HepG2 (cell line): ENCODE measurements around the gene FYTTD1. TPM values are rescaled to one million over a fixed set of nuclear protein-coding genes. Genes with fewer than 3 reads are reported as not detected.

Source experiments
- FOSL2 ChIP-seq: sonication (generic); formaldehyde crosslinking; IDR thresholded peaks from 2 replicates; pipeline ENCODE4 v1.4.0; 2020; ENCODE audit warnings: missing genetic modification reagents
- HMGXB3 ChIP-seq: sonication (generic); formaldehyde crosslinking; IDR thresholded peaks from 2 replicates; pipeline ENCODE4 v1.4.0; 2020; ENCODE audit warnings: missing genetic modification reagents, borderline replicate concordance
- POLR2G ChIP-seq: fragments of 200-400 bp; formaldehyde crosslinking; IDR thresholded peaks from 2 replicates; pipeline ENCODE4 v1.6.1; 2018; ENCODE audit warnings: mild to moderate bottlenecking, low read depth, low read length, moderate library complexity
- THAP11 ChIP-seq: IDR thresholded peaks from 2 replicates; pipeline ENCODE4 v1.6.1; 2016; ENCODE audit warnings: missing biosample characterization, missing genetic modification reagents
- ZBTB37 ChIP-seq: sonication (generic); formaldehyde crosslinking; IDR thresholded peaks from 2 replicates; pipeline ENCODE4 v1.4.0; 2020; ENCODE audit warnings: mild to moderate bottlenecking, missing genetic modification reagents
- ZFP36 ChIP-seq: fragments of 150-350 bp; IDR thresholded peaks from 2 replicates; pipeline ENCODE4 v1.6.1; 2018; ENCODE audit warnings: borderline replicate concordance, low read length, low read depth; ENCODE audit not compliant: partially characterized antibody
- ZNF556 ChIP-seq: sonication (generic); formaldehyde crosslinking; IDR thresholded peaks from 2 replicates; pipeline ENCODE4 v1.4.0; 2020; ENCODE audit warnings: mild to moderate bottlenecking, missing genetic modification reagents, borderline replicate concordance
- ZNF563 ChIP-seq: sonication (generic); formaldehyde crosslinking; IDR thresholded peaks from 2 replicates; pipeline ENCODE4 v1.8.0; 2022; ENCODE audit warnings: mild to moderate bottlenecking, moderate library complexity, missing genetic modification reagents
- polyA plus RNA-seq, 8 experiments: library from polyadenylated mRNA; depleted of rRNA in 3 of 8; stranded (reverse) in 7 of 8; unstranded in 1 of 8; fragments of >200 nt; fragmentation: Illumina TruSeq in 4 of 8; extraction: Trizol in 4 of 8; gene quantifications; 2 replicates each; pipeline versions ENCODE4 v1.2.1 to v1.2.3, GENCODE V29; 2011 to 2016; ENCODE audit warnings: low read depth in 4 of 8, missing spikeins in 1 of 8, mixed read lengths in 1 of 8; ENCODE audit not compliant: insufficient read depth in 1 of 8
- total RNA-seq, 5 experiments: library from RNA; depleted of rRNA; stranded (reverse); fragments of >200 nt; fragmentation: Illumina TruSeq; extraction: Trizol; gene quantifications; 2 replicates each; pipeline ENCODE4 v1.2.3, GENCODE V29; 2016; ENCODE audit warnings: low read depth in 1 of 5
- TF ChIP-seq, protein P1 (sequence below): sonication (generic); formaldehyde crosslinking; IDR thresholded peaks from 2 replicates; pipeline ENCODE4 v1.5.0; 2020; ENCODE audit warnings: mild to moderate bottlenecking, missing genetic modification reagents, borderline replicate concordance
- TF ChIP-seq, protein P2 (sequence below): sonication (generic); formaldehyde crosslinking; IDR thresholded peaks from 2 replicates; pipeline ENCODE4 v1.4.0; 2020; ENCODE audit warnings: missing genetic modification reagents
- TF ChIP-seq, protein P3 (sequence below): sonication (generic); formaldehyde crosslinking; IDR thresholded peaks from 2 replicates; pipeline ENCODE4 v1.8.0; 2023; ENCODE audit warnings: mild to moderate bottlenecking, missing genetic modification reagents

FYTTD1 gene
- total and polyA plus RNA-seq, 2 of the 13 experiments (the other 11 are each of a cell fraction or from before 2014, with no cell fraction given): 6.5 to 28.8 TPM

DNA sequence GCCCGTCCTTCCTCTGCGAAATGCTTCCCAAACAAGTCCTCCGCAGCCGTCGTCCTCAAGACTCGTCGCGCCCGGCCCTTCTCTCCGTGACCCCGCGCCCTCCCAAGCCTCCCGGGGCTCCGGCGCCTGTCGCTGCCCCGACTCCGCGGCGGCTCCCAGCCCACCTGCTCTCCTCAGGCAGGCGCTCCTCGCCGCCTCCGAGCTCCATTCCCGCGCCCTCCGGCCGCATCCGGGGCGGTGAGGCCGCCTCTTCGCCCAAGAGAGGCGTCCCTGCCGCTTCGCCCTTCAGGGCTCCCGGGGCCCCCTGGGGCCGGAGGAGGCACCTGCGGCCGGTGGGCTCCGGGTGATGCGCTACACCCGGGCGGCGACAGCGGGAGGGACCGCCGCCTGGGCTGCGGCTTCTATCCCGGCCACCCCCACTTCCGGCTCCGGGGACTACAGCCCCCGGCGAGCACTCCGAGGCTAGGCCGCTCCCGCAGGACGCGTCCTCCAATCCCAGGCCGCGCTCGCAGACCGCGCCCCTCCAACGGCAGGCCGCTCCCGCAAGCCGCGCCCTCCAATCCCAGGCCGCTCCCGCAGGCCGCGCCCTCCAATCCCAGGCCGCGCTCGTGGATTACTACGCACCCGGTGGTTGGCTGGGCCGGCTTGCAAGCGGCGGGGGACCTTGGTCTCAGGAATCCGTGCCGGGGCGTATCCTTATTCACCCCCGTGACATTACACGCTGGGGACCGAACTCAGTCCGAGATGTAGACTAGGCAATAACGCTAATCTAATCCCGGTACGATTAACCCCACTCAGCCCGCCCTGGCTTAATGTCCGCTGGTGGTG lies 13.0 kb upstream of the FYTTD1 start, which contains the start of gene RUBCN (continued):
- TF ChIP-seq, protein P1, sequence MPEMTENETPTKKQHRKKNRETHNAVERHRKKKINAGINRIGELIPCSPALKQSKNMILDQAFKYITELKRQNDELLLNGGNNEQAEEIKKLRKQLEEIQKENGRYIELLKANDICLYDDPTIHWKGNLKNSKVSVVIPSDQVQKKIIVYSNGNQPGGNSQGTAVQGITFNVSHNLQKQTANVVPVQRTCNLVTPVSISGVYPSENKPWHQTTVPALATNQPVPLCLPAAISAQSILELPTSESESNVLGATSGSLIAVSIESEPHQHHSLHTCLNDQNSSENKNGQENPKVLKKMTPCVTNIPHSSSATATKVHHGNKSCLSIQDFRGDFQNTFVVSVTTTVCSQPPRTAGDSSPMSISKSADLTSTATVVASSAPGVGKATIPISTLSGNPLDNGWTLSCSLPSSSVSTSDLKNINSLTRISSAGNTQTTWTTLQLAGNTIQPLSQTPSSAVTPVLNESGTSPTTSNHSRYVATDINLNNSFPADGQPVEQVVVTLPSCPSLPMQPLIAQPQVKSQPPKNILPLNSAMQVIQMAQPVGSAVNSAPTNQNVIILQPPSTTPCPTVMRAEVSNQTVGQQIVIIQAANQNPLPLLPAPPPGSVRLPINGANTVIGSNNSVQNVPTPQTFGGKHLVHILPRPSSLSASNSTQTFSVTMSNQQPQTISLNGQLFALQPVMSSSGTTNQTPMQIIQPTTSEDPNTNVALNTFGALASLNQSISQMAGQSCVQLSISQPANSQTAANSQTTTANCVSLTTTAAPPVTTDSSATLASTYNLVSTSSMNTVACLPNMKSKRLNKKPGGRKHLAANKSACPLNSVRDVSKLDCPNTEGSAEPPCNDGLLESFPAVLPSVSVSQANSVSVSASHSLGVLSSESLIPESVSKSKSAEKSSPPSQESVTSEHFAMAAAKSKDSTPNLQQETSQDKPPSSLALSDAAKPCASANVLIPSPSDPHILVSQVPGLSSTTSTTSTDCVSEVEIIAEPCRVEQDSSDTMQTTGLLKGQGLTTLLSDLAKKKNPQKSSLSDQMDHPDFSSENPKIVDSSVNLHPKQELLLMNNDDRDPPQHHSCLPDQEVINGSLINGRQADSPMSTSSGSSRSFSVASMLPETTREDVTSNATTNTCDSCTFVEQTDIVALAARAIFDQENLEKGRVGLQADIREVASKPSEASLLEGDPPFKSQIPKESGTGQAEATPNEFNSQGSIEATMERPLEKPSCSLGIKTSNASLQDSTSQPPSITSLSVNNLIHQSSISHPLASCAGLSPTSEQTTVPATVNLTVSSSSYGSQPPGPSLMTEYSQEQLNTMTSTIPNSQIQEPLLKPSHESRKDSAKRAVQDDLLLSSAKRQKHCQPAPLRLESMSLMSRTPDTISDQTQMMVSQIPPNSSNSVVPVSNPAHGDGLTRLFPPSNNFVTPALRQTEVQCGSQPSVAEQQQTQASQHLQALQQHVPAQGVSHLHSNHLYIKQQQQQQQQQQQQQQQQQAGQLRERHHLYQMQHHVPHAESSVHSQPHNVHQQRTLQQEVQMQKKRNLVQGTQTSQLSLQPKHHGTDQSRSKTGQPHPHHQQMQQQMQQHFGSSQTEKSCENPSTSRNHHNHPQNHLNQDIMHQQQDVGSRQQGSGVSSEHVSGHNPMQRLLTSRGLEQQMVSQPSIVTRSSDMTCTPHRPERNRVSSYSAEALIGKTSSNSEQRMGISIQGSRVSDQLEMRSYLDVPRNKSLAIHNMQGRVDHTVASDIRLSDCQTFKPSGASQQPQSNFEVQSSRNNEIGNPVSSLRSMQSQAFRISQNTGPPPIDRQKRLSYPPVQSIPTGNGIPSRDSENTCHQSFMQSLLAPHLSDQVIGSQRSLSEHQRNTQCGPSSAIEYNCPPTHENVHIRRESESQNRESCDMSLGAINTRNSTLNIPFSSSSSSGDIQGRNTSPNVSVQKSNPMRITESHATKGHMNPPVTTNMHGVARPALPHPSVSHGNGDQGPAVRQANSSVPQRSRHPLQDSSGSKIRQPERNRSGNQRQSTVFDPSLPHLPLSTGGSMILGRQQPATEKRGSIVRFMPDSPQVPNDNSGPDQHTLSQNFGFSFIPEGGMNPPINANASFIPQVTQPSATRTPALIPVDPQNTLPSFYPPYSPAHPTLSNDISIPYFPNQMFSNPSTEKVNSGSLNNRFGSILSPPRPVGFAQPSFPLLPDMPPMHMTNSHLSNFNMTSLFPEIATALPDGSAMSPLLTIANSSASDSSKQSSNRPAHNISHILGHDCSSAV (CRISPR knock-in tag): no peak
- TF ChIP-seq, protein P2, sequence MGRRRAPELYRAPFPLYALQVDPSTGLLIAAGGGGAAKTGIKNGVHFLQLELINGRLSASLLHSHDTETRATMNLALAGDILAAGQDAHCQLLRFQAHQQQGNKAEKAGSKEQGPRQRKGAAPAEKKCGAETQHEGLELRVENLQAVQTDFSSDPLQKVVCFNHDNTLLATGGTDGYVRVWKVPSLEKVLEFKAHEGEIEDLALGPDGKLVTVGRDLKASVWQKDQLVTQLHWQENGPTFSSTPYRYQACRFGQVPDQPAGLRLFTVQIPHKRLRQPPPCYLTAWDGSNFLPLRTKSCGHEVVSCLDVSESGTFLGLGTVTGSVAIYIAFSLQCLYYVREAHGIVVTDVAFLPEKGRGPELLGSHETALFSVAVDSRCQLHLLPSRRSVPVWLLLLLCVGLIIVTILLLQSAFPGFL (CRISPR knock-in tag): no peak
- TF ChIP-seq ZFP36 (no peak), ZBTB37 (CRISPR knock-in tag) (no peak), HMGXB3 (peak; percentile 97), FOSL2 (peak; percentile 15; the same call in 1 of the 2 replicates), THAP11 (CRISPR knock-in tag) (peak; percentile 98), POLR2G (peak; percentile 81), ZNF556 (CRISPR knock-in tag) (0 out of 2 replicates have a peak, but pooled peaks have one; percentile 23), ZNF563 (peak; percentile 45; the same call in 1 of the 2 replicates)
- TF ChIP-seq, protein P3, sequence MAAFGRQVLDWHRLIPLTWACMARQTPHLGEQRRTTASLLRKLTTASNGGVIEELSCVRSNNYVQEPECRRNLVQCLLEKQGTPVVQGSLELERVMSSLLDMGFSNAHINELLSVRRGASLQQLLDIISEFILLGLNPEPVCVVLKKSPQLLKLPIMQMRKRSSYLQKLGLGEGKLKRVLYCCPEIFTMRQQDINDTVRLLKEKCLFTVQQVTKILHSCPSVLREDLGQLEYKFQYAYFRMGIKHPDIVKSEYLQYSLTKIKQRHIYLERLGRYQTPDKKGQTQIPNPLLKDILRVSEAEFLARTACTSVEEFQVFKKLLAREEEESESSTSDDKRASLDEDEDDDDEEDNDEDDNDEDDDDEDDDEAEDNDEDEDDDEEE (CRISPR knock-in tag): 0 out of 2 replicates have a peak, but pooled peaks have one; percentile 66
